ENCODE measurements around the gene FANCC. TPM values are rescaled to one million over a fixed set of nuclear protein-coding genes. Genes with fewer than 3 reads are reported as not detected.

Gene FANCC
- total and polyA plus RNA-seq, 2 experiments from 2014 or later: 13.1 to 15.6 TPM

DNA sequence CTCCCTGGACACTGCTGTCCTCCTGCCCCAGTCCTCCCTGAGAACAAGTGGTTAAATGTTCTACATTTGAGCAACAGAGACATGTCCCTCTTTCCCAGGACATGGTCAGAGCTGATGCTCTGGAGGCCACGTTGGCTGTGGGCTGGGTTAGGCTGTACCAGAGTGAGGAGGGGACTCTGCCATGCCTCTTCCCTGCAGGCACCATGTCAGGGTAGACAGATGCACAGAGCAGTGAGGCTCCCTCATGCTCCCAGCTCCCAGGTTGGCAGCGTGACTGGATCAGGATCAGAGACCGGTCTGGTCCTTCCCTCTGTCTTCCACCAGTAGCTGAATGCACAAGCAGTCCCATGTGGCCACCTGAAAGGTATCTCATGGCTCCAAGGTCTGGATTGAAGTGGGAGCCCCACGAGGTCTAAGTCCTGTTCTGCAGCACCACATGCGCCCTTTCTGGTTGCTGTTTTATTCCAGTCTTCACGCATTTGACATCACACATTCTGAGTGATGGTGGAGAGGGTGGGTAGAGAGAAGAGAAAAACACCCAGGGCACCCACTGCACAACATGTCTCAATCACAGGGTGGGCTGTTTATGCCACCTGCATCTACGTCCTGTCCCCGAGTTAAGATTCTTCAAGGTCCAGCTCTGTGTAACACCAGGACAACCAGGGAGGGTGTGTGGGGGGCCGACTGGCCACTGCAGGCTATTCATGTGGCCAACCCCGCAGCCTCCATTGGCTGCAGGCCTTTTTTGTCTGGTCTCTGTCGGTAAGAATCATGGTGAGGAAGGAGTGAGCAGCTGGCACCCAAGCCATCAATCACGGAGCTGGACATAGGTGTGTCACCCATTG is 204.9 kb downstream of the FANCC start:
- TF ChIP-seq EZH2 (IDR thresholded peaks at IDR 0.05; ENCODE audit: borderline replicate concordance): no peak
- TF ChIP-seq, protein P1, sequence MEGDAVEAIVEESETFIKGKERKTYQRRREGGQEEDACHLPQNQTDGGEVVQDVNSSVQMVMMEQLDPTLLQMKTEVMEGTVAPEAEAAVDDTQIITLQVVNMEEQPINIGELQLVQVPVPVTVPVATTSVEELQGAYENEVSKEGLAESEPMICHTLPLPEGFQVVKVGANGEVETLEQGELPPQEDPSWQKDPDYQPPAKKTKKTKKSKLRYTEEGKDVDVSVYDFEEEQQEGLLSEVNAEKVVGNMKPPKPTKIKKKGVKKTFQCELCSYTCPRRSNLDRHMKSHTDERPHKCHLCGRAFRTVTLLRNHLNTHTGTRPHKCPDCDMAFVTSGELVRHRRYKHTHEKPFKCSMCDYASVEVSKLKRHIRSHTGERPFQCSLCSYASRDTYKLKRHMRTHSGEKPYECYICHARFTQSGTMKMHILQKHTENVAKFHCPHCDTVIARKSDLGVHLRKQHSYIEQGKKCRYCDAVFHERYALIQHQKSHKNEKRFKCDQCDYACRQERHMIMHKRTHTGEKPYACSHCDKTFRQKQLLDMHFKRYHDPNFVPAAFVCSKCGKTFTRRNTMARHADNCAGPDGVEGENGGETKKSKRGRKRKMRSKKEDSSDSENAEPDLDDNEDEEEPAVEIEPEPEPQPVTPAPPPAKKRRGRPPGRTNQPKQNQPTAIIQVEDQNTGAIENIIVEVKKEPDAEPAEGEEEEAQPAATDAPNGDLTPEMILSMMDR (IDR thresholded peaks at IDR 0.05; ENCODE audit: poor library complexity): no peak
- no peak for TF ChIP-seq EZH2phosphoT487 (IDR thresholded peaks at IDR 0.05; ENCODE audit: low read depth, severe bottlenecking, unreplicated experiment)
- Histone ChIP-seq H3K27ac (no peak overlapping the region), H3K79me2 (no peaks in the 10 kb centered on the region), H4K20me1 (ENCODE audit: insufficient read depth, poor library complexity, severe bottlenecking) (no peaks in the 10 kb centered on the region), H3K4me2 (no peak overlapping the region), H3K27me3 (no peaks in the 10 kb centered on the region), H2AFZ (no peak overlapping the region), H3K36me3 (replicated peaks; ENCODE audit: insufficient read depth, low read depth) (no peaks in the 10 kb centered on the region), H3K4me3 (no peak overlapping the region), H3K9me3 (ENCODE audit: low read depth) (no peaks in the 10 kb centered on the region), H3K9me2 (replicated peaks; ENCODE audit: insufficient read depth) (no peaks in the 10 kb centered on the region), H3K4me1 (ENCODE audit: insufficient read depth) (no peaks in the 10 kb centered on the region)
- 98% methylated on average over 12 of the region's 12 CpGs for WGBS (ENCODE audit: low lambda C conversion rate, missing lambda C conversion rate)
- no peak for DNase-seq (ENCODE audit: low spot score)

DNA sequence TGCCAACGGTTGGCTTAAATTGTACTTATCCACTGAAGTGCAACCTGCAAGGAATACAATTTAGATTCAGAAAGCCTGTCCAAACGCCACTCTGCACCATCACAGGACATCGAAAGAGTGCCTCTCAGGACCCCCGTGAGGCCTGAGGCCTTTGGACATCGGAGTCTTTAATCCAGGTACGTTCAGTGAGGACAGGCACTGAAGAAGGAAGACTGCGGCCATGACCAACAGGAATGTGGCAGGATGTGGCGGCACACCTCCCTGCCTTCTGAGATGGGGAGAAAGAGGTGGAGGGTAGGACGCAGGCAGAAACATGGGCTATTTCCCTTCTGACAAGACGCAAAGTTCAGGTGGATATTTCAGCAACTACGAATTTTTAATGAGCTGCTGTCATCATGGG is 205.8 kb downstream of the FANCC start:
- no peak for TF ChIP-seq EZH2phosphoT487 (IDR thresholded peaks at IDR 0.05; ENCODE audit: low read depth, severe bottlenecking, unreplicated experiment)
- TF ChIP-seq, protein P1 (IDR thresholded peaks at IDR 0.05; ENCODE audit: poor library complexity): no peak
- Histone ChIP-seq H3K27ac (no peak overlapping the region), H3K27me3 (no peaks in the 10 kb centered on the region), H3K79me2 (no peaks in the 10 kb centered on the region), H2AFZ (no peak overlapping the region), H3K4me3 (no peak overlapping the region), H3K36me3 (replicated peaks; ENCODE audit: insufficient read depth, low read depth) (no peaks in the 10 kb centered on the region), H4K20me1 (ENCODE audit: insufficient read depth, poor library complexity, severe bottlenecking) (no peaks in the 10 kb centered on the region), H3K9me3 (ENCODE audit: low read depth) (no peaks in the 10 kb centered on the region), H3K4me2 (no peak overlapping the region), H3K4me1 (ENCODE audit: insufficient read depth) (peaks cover 3% of the 10 kb centered on the region), H3K9me2 (replicated peaks; ENCODE audit: insufficient read depth) (no peaks in the 10 kb centered on the region)
- no peak for DNase-seq (ENCODE audit: low spot score)
- 94% methylated on average over 11 of the region's 11 CpGs for WGBS (ENCODE audit: low lambda C conversion rate, missing lambda C conversion rate)

DNA sequence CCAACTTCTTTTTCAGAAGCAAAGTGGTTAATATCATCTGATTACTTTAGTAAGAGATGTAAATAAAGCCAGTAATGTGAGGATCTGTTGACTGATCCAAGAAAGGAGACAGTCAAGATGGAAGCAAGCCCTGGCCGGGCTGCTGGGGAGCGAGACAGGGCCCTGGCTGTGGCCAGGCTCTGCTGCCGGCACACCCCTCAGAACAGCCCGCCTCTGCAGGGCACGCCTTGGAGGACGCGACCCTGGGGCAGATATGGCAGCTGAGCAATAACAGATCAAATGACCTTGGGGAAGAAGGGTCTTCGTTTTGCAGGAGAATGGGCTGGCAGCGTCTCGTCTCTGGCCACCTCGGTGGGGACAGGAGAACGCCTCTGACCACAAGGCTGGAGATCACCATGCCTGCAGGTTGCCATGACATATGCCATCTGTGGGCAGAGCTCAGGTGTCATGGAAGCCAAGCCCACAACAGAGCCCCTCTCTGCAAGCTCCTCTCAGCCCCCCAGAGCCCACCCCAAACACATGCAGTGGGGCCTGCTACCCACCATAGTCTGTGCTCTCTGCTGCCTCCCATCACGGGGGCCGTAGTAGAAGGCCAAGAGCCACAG is 206.5 kb downstream of the FANCC start:
- no peaks in the 10 kb centered on the region for H3K9me2 ChIP-seq (replicated peaks; ENCODE audit: insufficient read depth)
- no peaks in the 10 kb centered on the region for H3K79me2 ChIP-seq
- H2AFZ ChIP-seq: no peak overlapping the region
- H3K36me3 ChIP-seq (replicated peaks; ENCODE audit: insufficient read depth, low read depth): no peaks in the 10 kb centered on the region
- no peak overlapping the region for H3K4me2 ChIP-seq
- H3K27me3 ChIP-seq: no peaks in the 10 kb centered on the region
- no peaks in the 10 kb centered on the region for H3K9me3 ChIP-seq (ENCODE audit: low read depth)
- no peak overlapping the region for H3K4me3 ChIP-seq
- no peak overlapping the region for H3K27ac ChIP-seq
- TF ChIP-seq EZH2 (IDR thresholded peaks at IDR 0.05; ENCODE audit: borderline replicate concordance): no peak
- TF ChIP-seq, protein P1 (IDR thresholded peaks at IDR 0.05; ENCODE audit: poor library complexity): no peak
- 91% methylated on average over 14 of the region's 14 CpGs for WGBS (ENCODE audit: low lambda C conversion rate, missing lambda C conversion rate)
- H4K20me1 ChIP-seq (ENCODE audit: insufficient read depth, poor library complexity, severe bottlenecking): no peaks in the 10 kb centered on the region
- DNase-seq (ENCODE audit: low spot score): no peak
- peaks cover 3% of the 10 kb centered on the region for H3K4me1 ChIP-seq (ENCODE audit: insufficient read depth)
